ENCODE results near the gene MAPKAP1.

MAPKAP1 gene

DNA sequence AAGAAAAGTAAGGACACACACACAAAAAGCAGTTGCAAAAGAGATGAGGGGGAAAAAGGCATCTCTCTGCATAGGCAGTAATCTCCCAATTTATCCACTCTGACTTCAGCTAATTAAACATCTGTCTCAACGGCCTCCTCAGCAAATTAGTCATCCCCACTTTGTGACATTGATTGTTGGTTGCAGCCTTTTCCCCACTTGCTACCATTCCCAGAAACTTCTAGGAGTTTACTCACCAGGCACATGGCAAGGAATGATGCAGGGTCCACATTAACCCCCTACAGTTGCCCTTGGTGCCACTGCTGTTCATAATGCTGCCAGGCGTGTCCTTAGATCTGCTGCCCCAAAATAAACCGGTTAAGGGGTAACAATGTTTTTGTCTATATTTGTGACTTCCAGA, 174.6 kb downstream of the MAPKAP1 start:
- no peak for DNase-seq

DNA sequence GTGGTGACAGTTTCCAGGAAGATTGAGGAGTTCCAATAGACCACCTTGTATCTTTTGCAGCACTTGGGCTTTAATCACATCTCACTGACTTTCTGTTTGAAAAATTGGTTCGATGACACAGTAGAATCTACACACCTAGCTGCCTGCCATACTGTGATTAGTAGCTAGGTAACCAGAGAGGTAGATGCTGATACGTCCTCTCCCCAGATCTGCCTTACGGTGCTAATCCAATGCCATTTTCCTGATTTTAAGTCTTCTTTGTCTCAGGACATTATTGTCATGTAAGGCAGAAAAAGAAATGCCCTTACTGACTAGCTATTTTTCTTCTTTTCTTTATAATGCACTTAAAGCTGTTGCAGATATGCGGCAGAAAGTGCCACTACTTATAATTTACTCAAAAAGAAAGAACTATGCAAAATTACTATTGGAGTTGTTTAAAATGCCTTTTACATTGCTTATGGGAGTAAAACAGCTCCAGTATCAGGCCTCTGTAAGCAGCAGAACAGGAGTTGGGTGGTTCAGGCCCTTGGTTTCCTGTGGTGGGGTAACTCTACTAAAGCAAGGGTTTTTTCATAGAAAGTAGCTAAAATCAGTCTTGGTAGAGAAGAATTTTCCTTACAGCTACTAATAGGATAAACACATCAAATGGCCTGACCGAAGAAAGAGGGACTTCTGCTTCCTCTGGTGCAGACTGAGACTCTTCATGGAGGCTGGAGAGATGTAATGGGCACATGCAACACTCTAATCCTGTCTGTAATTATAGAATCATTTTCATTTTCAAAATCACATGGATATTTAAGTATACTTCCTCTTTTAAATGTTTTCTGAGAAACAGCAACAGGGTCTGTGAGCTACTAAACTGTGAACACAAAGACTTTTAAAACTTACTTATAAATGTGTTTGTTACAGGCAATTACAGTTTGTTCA, 177.2 kb downstream of the MAPKAP1 start:
- DNase-seq = no peak

DNA sequence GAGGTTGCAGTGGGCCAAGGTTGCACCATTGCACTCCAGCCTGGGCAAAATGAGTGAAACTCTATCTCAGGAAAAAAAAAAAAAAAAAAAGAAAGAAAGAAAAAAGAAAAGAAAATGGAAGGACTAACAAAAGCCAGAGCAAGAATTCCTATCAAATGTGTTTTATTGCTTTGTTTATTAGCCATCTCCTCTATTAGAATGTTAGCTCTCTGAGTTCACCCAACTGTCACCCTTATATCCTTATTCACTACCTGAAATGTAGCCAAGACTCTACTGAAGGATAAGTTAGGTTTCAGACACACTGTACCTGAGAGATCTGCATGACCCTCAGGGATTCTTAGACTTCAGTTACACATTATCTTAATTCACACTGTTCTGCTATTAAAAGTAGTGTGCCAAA, 177.9 kb downstream of the MAPKAP1 start:
- DNase-seq = no peak

DNA sequence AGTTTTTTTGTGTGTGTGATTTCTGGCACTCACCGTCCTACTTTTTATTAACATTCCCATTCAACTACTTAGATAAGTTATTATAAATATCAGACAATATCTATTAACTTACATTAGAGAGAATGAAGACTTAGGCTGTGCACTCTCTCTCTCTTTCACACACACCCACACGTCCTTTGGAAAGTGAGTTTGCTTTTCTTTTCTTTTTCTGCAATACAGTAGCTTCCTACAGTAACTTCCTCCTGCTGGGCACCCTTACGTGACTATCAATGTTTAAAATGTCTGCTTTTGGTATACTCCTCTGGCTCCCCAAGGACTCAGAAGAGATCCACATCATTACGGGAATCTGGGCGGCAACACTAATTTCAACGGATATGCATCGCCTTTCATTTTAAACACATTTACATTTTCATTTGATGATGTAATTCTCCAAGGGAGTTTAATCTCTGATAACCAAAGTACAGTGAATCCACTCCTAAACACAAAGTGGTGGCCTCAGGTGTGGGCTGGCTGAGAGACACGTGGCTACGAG, 179.5 kb downstream of the MAPKAP1 start:
- DNase-seq = no peak

DNA sequence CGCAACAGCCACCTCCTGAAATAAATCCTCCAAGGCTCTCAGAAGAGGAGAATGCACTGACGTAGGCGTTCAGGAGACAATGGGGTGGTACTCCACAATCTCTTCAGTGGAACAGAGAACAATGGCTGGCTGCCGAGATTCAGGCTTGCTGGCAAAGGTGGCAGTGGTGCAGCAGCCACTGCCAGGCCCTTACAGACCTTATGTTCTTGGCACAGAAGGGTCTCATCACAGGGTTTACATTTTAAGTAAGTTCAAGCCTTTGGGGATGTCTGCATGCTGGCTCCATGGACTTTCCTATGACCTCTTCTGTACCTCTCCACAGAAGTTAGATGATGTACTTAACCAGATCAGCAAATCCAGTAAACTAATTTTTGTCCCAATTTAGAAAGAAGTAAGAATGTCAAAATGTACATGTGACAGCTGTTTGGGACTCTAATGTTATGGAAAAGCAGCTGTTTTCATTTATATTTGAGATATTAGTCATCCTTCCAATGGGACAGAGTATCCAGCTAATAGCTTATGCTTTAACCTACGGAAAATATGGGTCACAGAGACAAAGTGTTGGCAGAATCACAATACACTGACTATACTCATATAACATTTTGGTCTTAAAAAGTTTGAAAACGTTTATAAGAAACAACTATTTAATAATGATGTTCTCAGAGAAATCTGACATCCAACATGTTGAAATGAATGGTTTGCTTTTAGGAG, 180.9 kb downstream of the MAPKAP1 start:
- DNase-seq = no peak

DNA sequence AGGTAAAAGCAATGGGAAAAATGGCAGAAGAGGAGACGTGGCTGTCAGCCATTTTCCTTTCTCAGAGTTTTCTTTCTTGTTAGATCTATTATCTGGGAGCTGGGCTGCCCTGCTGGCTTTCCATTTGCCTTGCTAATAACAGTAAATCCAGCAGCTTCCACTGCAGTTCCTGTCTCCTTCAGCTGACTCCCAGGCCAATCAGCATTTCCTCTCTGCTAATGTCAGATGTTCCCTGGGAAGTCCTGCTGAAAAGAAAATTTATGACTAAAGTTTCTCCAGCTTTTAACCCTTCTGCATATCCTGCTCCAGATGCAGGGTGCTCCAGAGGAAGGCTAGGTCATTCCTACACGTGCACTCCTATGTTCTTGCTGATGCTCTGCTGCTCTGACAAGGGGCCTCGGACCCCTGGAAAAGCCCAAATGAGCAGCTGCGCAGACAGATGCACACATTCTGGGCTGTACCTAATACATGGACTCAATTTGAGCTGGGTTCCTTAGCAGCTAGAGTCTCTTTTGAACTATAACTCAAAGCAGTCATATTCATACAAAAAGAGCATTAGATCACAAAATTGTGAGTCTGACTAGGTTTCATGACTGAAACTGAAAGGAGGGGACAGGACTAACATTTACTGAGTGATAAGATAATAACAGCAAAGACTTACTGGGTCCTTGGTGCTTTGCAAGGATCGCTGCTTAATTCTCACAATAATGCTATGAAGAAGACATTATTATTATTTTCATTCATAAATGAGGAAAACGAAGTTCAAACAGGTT, 182.2 kb downstream of the MAPKAP1 start:
- no peak for DNase-seq

DNA sequence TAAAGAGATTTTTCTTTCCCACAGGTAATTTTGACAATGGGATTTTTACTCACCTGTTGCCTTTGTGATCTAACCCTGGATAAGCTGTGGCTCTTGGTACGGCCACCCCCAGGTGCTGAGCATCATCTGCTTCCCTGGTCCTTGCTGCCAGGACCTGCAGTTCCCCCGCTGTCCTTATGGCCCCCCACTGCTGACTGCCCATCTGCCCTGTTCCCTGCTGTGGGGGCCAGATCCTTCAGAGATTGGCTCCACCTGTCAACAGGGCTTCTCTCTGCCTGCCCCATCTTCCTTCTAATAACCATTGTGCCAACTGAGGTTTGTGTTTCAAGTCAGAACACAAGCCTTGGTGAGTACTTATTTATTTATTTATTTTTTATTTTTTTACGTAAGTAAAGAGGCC, 183.3 kb downstream of the MAPKAP1 start:
- DNase-seq = no peak

DNA sequence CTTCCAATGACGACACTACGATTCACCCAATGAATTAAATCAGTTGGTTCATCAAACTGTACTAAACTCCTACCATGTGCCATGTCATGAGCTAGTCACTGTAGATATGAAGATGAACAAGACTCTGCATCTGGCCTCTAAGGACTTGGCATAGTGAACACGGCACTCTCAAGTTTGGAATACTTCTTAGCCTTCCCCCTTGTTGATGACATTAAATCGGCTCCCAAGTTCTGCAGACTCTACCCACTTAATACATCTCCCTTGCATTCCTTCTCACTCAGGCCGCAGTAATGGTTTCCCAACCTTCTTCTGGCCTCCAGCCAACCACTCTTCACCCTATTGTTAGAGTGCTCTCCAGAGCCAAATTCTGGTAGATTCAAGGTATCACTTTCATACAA, 184.7 kb downstream of the MAPKAP1 start:
- no peak for DNase-seq

DNA sequence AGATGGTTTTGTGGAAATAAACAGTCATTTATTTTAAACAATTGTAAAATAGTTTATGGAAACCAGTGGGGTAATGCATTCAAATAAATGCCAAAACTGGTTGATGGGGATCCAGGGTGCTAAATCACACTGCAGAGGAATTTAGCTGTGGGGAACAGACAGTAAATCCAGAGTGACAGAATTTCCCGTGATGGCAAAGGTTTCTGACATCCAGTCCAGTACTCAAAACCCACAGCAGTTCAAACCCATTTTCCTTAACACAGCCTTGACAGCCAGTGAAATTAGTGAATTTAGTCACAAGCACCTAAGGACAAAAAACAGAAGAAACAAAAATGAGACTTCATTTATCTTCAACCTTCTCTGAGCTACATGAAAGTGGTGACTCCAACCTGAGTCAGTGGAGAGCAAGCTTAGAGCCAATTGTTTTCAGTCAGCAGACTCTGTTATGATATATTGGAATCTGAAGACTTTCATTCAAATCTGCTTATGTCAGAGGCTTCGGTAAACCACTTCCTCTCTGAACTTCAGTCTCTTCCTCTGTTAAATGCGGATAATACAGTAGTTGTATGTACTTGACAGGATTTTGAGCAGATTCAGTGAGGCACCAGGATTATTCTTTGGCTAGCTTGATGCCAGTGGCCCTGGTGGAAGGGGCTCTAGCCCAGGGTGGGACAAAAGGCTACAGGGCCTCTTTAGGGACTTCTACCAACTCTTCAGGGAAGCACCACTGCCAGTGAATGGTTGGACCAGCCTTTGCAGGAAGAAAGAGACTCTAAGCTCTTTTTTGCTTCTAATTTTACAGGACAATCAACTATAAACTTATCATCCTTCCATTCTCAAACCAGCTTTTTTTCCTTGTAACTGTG, 185.3 kb downstream of the MAPKAP1 start:
- DNase-seq = peak; percentile 20

DNA sequence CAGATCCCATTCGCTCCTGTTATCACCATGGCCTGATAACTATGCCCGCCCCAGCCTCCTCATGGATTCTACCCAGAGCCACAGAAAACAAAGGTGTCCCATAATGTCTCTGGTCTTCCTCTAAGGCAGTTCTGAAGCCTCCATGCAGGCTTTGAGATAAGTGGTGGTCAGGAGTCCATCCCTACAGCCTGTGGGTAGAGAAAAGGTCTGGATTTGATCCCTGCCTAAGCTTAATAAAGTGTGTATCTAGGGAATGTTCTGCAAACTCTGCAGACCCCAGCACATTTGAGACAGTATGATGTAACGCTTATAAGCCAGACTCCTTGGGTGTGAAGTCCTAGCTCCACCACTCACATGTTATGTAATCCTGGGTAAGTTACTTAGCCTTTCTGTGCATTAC, 187.3 kb downstream of the MAPKAP1 start:
- DNase-seq = no peak

DNA sequence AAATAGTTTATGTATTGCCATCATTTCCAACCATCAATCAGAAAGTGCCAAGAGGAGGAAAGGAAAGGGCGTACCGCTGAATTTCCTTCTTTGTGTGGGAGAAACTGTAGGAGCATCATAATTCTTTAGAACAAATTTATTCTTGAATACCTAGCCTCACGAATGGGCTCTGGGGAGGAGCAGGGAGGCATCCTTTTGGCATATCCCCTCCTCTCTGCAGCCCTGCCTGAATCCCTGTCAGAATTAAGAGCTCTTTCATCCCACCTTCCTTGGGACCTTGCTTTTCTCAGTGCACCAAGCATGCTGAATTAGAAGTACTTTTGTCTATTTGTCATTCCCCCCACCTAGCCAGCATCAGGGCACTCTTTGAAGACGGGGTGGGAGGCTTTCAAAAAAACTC, 189.4 kb downstream of the MAPKAP1 start:
- no peak for DNase-seq

DNA sequence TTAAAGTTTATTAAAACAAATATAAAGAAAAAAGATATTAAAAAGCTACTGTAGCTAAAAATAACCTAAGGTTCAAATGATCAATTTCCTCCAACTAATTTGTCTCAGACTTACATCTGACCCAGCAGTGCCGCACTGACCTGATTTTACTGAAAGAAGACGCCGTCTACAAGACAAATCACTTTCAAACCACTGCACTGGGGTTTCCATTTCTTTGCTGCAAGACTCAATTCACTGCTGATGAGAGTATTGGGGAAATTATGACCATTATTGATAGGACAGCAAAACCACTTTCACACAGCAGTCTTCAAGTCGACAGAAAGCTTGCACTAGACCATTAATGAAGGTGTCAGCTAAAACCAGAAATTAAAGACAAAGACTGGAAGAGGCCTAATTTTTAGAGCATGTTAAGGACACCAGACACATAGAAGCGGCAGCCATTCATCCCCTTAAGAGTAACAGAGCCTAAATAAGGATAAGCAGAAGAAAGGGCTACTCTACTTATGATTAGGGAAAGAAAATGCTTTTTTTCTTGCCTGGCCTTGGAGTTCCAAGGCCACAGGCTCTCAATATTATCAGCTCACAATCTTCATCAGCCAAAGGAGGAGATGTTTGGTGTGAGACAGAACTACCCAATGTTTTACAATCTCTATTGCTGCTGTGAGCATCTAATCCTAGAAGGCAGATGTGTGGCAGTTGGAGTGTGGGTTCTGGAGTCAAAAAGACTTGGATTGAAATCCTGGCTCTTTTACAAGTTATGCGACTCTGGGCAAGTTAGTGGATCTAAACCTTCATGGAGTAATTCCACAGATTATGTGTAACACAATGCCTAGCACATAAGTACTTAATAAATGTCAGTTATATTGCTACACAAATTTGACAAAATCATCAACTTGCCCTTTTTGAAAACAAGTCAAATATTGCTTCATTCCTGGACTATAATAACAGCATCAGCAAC, 190.7 kb downstream of the MAPKAP1 start:
- no peak for DNase-seq

DNA sequence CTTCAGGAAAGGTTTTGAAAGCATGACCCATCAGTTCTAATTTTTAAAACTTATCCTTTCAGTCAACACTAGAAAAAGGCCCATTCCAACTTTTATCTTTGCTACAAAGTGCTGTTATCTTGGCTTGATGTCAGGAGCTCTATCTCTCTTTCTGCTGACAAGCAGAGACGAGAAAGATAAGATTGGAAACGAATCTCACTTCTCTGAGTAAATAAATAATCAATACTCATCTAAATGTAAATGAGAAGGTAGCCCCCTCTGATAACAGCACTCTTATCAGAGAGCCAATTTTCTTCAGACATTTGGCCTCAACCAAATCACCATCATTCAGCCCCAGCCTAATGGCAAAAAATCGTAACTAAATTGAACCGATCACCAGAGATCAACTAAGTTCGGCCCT, 191.7 kb downstream of the MAPKAP1 start:
- no peak for DNase-seq

DNA sequence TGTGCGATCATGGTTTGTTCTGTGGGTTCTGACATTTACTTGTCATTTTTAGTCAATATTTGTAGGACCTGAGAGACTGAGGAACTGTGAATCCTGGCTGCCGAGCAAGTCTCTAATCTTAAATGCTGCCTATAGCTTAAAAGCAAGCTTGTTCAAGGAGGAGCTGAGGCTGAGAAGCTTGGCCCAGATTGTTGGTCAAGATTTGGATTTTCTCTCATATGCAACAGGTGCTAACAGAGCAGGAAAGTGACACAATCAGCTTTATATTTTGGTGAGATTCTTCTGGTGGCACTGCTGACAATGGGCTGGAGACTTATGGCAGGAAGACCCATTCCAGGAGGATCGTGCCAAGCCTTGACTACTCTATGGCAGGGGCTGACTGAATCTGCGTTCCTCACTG, 192.5 kb downstream of the MAPKAP1 start:
- no peak for DNase-seq

DNA sequence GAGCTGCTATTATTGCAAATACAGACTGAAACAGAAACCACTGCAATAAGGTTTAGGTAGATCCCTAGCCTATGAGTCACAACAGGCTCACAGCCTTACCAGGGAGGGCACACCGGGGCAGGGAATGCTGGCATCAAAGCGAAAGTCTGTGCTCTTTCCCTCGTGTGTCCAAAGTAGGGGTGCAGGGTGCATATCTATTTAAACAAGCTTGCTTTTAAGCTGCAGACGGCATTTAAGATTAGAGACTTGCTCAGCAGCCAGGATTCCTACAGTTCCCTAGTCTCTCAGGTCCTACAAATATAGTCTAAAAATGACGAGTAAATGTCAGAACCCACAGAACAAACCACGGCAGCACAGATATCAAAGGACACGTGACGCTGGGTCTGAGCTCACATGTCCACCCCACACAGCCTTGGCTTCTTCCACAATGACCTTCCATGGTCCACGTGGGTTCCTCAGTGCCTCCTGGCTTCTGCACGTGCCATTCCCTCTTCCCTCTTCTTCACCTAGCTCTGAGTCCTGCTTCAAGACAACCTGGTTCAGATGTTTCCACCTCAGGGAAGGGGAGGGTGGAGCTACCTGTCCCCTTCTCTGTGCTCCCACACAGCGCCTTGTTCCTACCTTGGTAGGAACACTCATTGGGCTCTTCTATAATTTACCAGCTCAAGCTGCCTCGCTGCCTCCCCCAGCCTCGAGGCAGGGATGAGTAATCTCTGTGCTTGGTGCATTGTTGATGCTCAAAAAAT, 193.2 kb downstream of the MAPKAP1 start:
- no peak for DNase-seq

DNA sequence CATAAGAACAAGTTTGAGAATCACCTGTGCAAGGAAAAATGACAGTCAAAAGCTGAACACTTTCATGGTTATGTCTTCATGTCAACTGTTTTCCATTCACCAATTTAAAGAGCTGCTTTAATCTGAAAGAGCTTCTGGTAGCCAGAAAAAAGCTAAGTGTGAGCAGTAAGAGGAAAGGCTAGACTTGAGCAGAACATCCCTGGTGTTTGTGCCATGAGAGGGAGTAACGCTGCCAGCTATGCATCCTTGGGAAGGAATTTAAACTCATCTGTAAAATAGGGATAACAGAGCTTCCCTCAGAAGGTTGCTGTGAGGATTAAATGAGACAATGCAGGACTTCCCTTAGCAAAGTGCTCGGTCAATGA, 193.7 kb downstream of the MAPKAP1 start:
- no peak for DNase-seq

DNA sequence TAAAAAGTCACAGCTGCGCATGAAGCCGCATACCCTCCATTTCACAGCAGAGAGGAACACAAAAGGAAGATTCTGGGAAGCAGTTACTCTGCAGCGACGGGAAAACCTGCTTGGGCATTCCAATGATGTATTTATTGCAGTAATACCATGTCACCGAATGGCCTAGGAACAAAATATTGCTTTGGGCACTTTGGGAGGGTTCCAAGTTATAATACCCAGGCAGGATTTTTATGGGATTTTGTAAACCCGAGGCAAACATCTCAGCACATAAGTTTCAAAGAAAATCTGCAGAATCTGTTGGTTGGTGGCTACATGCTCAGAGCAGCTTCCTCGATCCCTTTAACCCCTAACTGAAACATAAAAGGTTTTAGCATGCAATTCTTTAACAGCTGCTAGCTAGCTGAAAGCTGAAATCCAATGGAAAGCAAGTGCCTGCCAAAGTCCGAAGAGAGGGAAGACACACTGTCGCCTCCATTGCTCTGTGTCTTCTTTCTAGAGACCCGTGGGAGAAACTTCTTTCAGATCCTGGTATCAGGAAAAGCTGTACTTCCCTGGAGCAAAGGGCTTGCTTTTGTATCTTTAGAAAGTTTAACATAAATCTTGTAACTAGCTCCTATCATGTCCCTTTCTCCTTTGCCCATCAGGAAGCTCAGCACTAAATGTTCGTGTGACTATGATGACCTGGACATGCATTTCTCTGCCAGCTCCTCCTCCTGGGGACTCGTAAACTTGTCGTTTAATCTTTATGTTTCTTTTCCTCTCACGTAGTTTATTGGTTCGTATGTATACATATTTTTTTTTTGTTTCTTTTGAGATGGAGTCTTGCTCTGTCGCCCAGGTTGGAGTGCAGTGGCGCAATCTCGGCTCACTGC, 195.0 kb downstream of the MAPKAP1 start:
- DNase-seq = no peak

DNA sequence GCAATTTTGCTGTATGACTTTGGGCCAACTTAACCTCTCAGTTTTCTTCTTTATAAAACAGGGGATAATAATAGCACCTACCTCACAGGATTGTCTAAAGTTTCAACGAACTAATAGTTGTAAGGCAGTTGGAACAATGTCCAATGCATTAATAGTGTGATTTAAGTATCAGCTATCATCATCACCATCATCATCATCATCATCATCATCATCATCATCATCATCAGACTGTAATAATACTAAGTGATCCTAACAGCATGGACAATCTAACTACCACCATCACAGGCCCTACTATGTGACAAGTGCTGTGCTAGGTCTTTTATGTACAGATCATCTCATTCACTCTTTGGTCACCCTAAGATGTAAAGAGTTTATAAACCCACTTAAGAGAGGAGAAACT, 196.0 kb downstream of the MAPKAP1 start:
- no peak for DNase-seq

DNA sequence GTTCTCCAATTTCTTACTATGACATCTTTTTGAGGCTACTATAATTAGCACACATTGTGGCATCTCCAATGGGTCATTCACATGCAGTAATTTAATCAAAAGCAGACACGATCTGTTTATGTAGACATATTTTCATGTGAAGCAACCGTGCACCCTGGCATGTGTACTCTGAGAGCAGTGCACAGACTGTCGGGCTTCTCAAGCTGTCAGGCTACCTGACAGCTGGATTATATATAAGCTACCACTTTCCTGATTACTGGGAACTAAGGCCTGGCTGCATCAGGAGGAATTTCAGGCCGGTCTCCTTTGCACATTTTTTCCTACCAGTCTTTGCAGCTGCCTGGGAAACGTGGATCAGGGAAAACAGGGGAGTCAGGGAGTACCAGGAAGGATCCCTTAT, 197.5 kb downstream of the MAPKAP1 start:
- no peak for DNase-seq
